ENCODE measurements around the gene MMS19. TPM values are rescaled to one million over a fixed set of nuclear protein-coding genes. Genes with fewer than 3 reads are reported as not detected.
A peak's percentile ranks its signal among the peaks of the same experiment; 100 is the strongest.

MMS19 gene
- total RNA-seq, 8 experiments from 2014 or later = 42.8 to 77.5 (median 56.4) TPM

DNA sequence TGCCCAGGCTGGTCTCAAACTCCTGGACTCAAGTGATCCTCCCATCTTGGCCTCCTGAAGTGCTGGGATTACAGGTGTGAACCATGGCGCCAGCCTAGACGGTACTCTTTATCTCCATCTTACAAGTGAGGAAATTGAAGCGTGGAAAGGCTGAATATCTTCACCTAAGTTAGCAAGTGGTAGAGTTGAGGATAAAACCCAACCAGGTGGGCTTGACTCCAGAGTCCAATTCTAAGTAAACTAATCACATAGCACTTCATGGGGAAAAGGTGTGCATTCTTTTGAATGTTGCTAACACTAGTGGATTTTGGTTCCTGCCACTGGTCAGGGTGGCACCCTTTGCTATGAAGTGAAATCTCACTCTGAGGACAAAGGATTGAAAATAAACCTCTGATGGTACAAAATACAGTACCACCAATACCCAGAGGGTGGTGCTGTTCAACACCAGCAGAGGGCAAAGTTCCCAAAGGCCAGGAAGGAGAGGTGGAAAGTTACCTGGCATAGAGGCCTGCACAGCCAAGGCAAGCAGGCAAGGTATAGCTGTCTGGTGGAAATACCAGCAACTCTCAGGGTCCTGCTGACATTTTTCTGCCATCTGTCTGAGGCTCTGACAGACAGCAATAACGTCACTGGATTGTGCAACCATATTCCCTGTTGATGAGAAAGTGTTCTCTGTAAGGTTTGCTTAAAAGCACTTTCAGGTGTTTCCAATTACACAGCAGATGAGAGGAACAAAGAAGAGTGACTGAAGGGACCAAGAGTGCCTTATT lies 34.7 kb downstream of the MMS19 start:
- H3K27ac ChIP-seq = no peak overlapping the region
- in situ Hi-C loops (cut with MboI; ENCODE audit: low pct_unique_long_range_greater_than_20kb in 2 of 9, low sequenced_read_pairs in 9 of 9, unreplicated experiment in 9 of 9) = loop anchor here in 1 of 9 experiments (25.0 kb wide), 1 partner anchor 99 kb away; the partner anchor contains the start of gene ANKRD2
- no peaks in the 10 kb centered on the region for H3K4me1 ChIP-seq (replicated peaks in 1 of 2)
- peak in 7 of 8 experiments; percentile 22 to 72 (median 51) for ATAC-seq (replicated peaks in 6 of 8)
- WGBS, 10 experiments = 70 to 100% (median 89%) methylated on average over 1 to 4 of the region's 4 CpGs; no CpG with 5 or more reads in 2 of the 10 experiments
- no peak overlapping the region for H3K4me3 ChIP-seq

GRCh38 chr10:97462309-97462708 lies 35.9 kb downstream of the MMS19 start:
- H3K27ac ChIP-seq = no peak overlapping the region
- in situ Hi-C loops (cut with MboI; ENCODE audit: low pct_unique_long_range_greater_than_20kb in 2 of 9, low sequenced_read_pairs in 9 of 9, unreplicated experiment in 9 of 9) = loop anchor here in 1 of 9 experiments (25.0 kb wide), 1 partner anchor 100 kb away; the partner anchor contains the start of gene ANKRD2
- ATAC-seq (replicated peaks in 6 of 8) = no peak
- no peaks in the 10 kb centered on the region for H3K4me1 ChIP-seq (replicated peaks in 1 of 2)
- no peak overlapping the region for H3K4me3 ChIP-seq
- 62 to 100% (median 93%) methylated on average over 1 to 2 of the region's 2 CpGs; no CpG with 5 or more reads in 4 of the 10 experiments for WGBS, 10 experiments

- no peaks in the 10 kb centered on the region for H3K4me1 ChIP-seq (replicated peaks in 1 of 2)
- H3K27ac ChIP-seq = no peak overlapping the region
- in situ Hi-C loops (cut with MboI; ENCODE audit: low pct_unique_long_range_greater_than_20kb in 2 of 9, low sequenced_read_pairs in 9 of 9, unreplicated experiment in 9 of 9) = loop anchor here in 1 of 9 experiments (25.0 kb wide), 1 partner anchor 102 kb away; the partner anchor contains the start of gene ANKRD2
These were observed 38.3 kb downstream of the MMS19 start for GRCh38 chr10:97459933-97460332.

DNA sequence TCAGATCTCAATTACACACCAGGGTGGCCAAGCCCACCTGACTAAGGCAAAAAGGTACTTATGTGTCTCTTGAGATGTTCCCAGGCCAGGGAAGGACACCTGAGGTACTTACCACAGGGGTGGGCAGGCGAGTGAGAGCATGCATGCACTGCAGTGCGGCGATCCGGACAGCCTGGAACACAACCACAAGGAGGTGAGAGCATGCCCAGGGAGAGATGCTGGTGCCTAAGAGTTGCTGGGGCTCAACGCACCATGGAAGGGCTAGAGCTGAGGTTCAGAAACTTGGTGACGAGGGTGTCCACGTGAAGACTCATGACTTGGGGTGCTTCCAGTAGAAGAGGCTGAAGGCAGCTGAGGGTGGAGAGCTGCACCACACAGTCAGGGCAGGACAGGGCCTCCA lies 39.1 kb downstream of the MMS19 start:
- WGBS, 10 experiments = 20 to 100% (median 100%) methylated on average over 1 to 3 of the region's 7 CpGs; no CpG with 5 or more reads in 4 of the 10 experiments
- no peak for ATAC-seq (replicated peaks in 6 of 8)
- in situ Hi-C loops (cut with MboI; ENCODE audit: low pct_unique_long_range_greater_than_20kb in 2 of 9, low sequenced_read_pairs in 9 of 9, unreplicated experiment in 9 of 9) = loop anchor here in 1 of 9 experiments (25.0 kb wide), 1 partner anchor 103 kb away; the partner anchor contains the start of gene ANKRD2
- no peaks in the 10 kb centered on the region for H3K4me1 ChIP-seq (replicated peaks in 1 of 2)
- no peak overlapping the region for H3K27ac ChIP-seq
- no peak overlapping the region for H3K4me3 ChIP-seq

More at GRCh38 chr10:97459933-97460332, 38.3 kb downstream of the MMS19 start:
- 60 to 100% (median 80%) methylated on average over 1 to 6 of the region's 7 CpGs; no CpG with 5 or more reads in 3 of the 10 experiments for WGBS, 10 experiments
- H3K4me3 ChIP-seq = no peak overlapping the region
- ATAC-seq (replicated peaks in 6 of 8) = no peak

DNA sequence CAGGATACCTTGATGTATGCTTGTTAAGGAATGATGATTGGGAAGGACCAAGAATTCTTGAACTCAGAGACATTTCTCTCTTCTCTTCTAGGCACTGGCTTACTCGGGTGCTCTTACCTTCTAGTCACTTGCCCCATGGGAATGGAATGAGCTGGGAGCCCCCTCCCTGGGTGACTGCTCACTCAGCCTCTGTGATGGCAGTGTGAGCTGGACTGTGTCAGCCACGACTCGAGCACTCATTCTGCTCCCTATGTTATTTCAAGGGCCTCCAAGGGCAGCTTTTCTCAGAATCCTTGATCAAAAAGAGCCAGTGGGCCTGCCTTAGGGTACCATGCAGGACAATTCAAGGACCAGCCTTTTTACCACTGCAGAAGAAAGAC lies 41.5 kb downstream of the MMS19 start:
- H3K4me3 ChIP-seq = no peak overlapping the region
- no peak for ATAC-seq (replicated peaks in 6 of 8)
- H3K4me1 ChIP-seq (replicated peaks in 1 of 2) = no peaks in the 10 kb centered on the region
- no peak overlapping the region for H3K27ac ChIP-seq
- WGBS, 10 experiments = 60 to 100% (median 93%) methylated on average over 1 to 3 of the region's 3 CpGs; no CpG with 5 or more reads in 6 of the 10 experiments
- in situ Hi-C loops (cut with MboI; ENCODE audit: low pct_unique_long_range_greater_than_20kb in 2 of 9, low sequenced_read_pairs in 9 of 9, unreplicated experiment in 9 of 9) = loop anchor here in 1 of 9 experiments (25.0 kb wide), 1 partner anchor 106 kb away; the partner anchor contains the start of gene ANKRD2

DNA sequence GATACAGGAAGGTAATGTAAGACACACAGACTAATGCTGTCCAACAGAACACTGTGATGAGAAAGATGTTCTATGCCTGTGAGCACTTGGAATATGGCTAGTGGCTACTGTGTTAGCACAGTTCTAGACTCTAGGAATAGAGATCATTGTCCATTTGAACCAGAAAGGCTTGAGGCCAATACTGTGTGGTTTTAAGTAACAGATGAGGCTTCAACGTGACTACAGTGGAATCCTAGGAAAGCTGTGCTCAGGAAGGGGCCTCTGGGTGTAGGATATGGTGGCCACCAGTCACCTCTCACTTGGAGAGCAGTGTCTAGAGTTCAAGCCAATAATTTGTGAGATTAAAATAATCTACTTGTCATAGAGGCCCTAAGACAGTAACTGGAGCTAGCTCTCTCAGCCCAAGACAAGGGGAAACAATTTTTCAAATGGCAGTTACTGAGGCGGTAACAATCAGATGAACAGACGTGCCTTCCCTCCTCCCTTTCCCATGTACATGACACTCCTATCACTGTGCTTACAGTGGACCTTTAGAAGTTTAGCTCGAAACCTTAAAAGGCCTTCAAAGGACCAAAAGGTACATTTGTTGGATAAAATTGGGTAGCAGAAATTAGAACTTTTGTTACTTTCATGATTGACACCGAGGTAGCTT lies 42.1 kb downstream of the MMS19 start:
- ATAC-seq (replicated peaks in 6 of 8) = no peak
- Histone ChIP-seq H3K4me3 (no peak overlapping the region), H3K4me1 (replicated peaks in 1 of 2) (no peaks in the 10 kb centered on the region), H3K27ac (no peak overlapping the region)
- WGBS, 10 experiments = 0 to 100% (median 76%) methylated on average over 1 to 5 of the region's 5 CpGs; no CpG with 5 or more reads in 1 of the 10 experiments
- in situ Hi-C loops (cut with MboI; ENCODE audit: low pct_unique_long_range_greater_than_20kb in 2 of 9, low sequenced_read_pairs in 9 of 9, unreplicated experiment in 9 of 9) = loop anchor here in 1 of 9 experiments (25.0 kb wide), 1 partner anchor 106 kb away; the partner anchor contains the start of gene ANKRD2

GRCh38 chr10:97454330-97455036 lies 43.7 kb downstream of the MMS19 start:
- in situ Hi-C loops (cut with MboI; ENCODE audit: low pct_unique_long_range_greater_than_20kb in 2 of 9, low sequenced_read_pairs in 9 of 9, unreplicated experiment in 9 of 9) = loop anchor here in 1 of 9 experiments (25.0 kb wide), 1 partner anchor 108 kb away; the partner anchor contains the start of gene ANKRD2
- H3K4me1 ChIP-seq (replicated peaks in 1 of 2) = no peaks in the 10 kb centered on the region
- H3K27ac ChIP-seq = no peak overlapping the region
- 46 to 100% (median 90%) methylated on average over 1 to 3 of the region's 3 CpGs; no CpG with 5 or more reads in 4 of the 10 experiments for WGBS, 10 experiments
- ATAC-seq (replicated peaks in 6 of 8) = peak in 4 of 8 experiments; percentile 15 to 33 (median 18)
- no peak overlapping the region for H3K4me3 ChIP-seq

DNA sequence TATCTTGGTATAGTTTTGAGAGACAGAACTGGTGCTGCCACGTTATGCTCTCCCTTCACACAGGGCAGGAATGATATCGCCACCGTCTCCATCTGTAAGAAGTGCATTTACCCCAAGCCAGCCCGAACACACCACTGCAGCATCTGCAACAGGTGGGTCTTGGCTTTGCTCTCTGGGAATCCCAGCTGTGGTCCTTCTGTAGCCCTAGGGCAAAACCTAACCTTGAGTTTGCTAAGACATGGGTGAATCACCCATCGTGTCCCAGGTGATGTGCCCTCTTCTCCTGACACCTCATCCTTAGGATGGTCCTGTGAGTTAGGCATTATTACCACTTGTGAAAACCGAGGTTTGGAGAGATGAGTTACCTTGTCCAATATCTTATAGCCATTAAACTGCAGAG lies 45.9 kb downstream of the MMS19 start:
- Histone ChIP-seq H3K27ac (no peak overlapping the region), H3K4me1 (replicated peaks in 1 of 2) (no peaks in the 10 kb centered on the region), H3K4me3 (no peak overlapping the region)
- in situ Hi-C loops (cut with MboI; ENCODE audit: low pct_unique_long_range_greater_than_20kb in 2 of 9, low sequenced_read_pairs in 9 of 9, unreplicated experiment in 9 of 9) = loop anchor here in 1 of 9 experiments (25.0 kb wide), 1 partner anchor 110 kb away; the partner anchor contains the start of gene ANKRD2
- 56 to 91% (median 83%) methylated on average over 1 to 6 of the region's 6 CpGs; no CpG with 5 or more reads in 5 of the 10 experiments for WGBS, 10 experiments
- no peak for ATAC-seq (replicated peaks in 6 of 8)

GRCh38 chr10:97451605-97452004 lies 46.6 kb downstream of the MMS19 start:
- WGBS, 10 experiments = 87 to 100% (median 91%) methylated on average over 1 to 10 of the region's 17 CpGs; no CpG with 5 or more reads in 5 of the 10 experiments
- Histone ChIP-seq H3K4me1 (replicated peaks in 1 of 2) (peaks cover 5% of the 10 kb centered on the region in 2 donors), H3K4me3 (no peak overlapping the region), H3K27ac (no peak overlapping the region)
- in situ Hi-C loops (cut with MboI; ENCODE audit: low pct_unique_long_range_greater_than_20kb in 2 of 9, low sequenced_read_pairs in 9 of 9, unreplicated experiment in 9 of 9) = loop anchor here in 1 of 9 experiments (25.0 kb wide), 1 partner anchor 111 kb away; the partner anchor contains the start of gene ANKRD2
- peak in 4 of 8 experiments; percentile 18 to 29 (median 27) for ATAC-seq (replicated peaks in 6 of 8)

DNA sequence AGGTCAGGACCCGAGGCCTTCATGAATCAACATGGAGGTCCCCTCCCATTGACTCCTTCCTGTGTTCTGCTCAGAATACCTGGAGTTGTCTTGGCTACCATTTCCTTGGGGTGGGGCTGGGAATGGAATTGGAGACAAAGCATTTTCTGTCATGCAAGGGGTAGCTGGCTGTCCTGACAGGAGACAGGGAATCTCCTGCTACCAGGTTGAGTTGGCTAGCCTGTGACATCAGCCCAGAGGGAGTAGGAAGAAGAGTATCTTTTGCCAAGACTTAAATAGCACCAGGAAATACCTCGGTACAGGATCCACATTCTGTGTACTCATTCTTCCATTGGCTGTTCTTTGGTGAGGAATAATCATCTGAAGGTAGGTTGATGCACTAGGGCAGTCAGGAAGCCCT lies 47.4 kb downstream of the MMS19 start:
- 100% methylated on average over 1 to 2 of the region's 2 CpGs; no CpG with 5 or more reads in 7 of the 10 experiments for WGBS, 10 experiments
- Histone ChIP-seq H3K27ac (no peak overlapping the region), H3K4me3 (no peak overlapping the region), H3K4me1 (replicated peaks in 1 of 2) (peaks cover 5 to 6% of the 10 kb centered on the region in 2 donors)
- ATAC-seq (replicated peaks in 6 of 8) = no peak
- in situ Hi-C loops (cut with MboI; ENCODE audit: low pct_unique_long_range_greater_than_20kb in 2 of 9, low sequenced_read_pairs in 9 of 9, unreplicated experiment in 9 of 9) = loop anchor here in 1 of 9 experiments (25.0 kb wide), 1 partner anchor 111 kb away; the partner anchor contains the start of gene ANKRD2

DNA sequence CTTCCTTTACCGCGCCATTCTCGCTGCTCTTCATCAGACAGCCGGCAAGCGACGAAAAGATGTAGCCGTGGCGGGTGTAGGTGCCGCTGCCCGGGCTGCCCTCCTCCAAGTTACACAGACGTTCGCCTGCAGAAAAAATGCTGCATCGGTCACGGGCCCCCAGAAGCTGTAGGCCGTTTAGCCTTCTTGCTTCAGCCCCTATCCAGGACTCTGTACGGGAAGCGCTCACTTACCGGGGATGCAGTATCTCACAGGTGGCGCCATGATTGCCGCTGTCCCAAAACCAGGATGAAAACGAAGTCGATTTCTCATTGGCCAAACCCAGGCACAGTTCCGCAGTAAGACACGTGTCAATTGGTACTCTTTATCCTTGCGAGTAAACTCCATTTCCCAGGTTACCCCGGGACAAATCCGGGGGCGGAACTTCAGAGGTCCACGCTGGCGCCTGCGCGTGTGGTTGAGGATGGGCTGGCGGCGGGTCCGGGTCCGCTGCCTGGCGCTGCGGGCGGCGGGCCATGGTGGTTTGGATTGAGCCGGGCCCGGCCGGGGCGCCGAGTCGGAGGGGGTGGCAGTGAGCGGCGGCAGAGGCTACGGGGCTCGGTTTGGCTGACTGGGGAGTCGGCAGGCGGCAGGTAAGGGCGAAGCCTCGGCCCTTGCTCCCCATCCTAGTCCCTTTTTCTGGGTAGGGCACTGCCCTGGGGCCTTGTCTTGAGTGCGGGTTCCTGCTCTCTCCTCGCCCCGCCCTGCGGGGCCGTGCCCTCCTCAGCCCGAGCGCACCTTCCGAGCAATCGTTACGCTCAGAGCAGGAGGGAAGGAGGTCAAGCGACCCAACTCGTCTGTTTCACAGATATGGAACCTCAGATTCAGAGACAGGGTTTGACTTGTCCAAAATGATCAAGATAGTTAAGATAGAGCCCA lies 52.2 kb downstream of the MMS19 start, which contains the start of the genes EXOSC1 and ZDHHC16:
TSS of gene EXOSC1 (minus strand) at position 285 of the 918 bp plus-strand sequence. CDS start at position 264, 21 bp downstream.
TSS of gene ZDHHC16 (plus strand) at position 454 of the 918 bp plus-strand sequence. CDS start 5,501 bp downstream, outside the sequence.
- WGBS, 10 experiments = 0 to 6% (median 1%) methylated on average over 1 to 34 of the region's 66 CpGs; no CpG with 5 or more reads in 2 of the 10 experiments
- in situ Hi-C loops (cut with MboI; ENCODE audit: low pct_unique_long_range_greater_than_20kb in 2 of 9, low sequenced_read_pairs in 9 of 9, unreplicated experiment in 9 of 9) = no loop called here
- Histone ChIP-seq H3K4me1 (replicated peaks in 1 of 2) (peaks cover 9 to 11% of the 10 kb centered on the region in 2 donors), H3K4me3 (peak within 1 kb of the TSS; percentile 54 to 98 (median 65)), H3K27ac (peak within 1 kb of the TSS; percentile 48 to 82)
- peak; percentile 94 to 99 (median 98) for ATAC-seq (replicated peaks in 6 of 8)

Measured in motor neuron (in vitro differentiated cells).